ENCODE results near the gene SLC6A6. TPM values are rescaled to one million over a fixed set of nuclear protein-coding genes. Genes with fewer than 3 reads are reported as not detected.

SLC6A6 gene
- total RNA-seq, 1 donor from 2014 or later, result 354 TPM

DNA sequence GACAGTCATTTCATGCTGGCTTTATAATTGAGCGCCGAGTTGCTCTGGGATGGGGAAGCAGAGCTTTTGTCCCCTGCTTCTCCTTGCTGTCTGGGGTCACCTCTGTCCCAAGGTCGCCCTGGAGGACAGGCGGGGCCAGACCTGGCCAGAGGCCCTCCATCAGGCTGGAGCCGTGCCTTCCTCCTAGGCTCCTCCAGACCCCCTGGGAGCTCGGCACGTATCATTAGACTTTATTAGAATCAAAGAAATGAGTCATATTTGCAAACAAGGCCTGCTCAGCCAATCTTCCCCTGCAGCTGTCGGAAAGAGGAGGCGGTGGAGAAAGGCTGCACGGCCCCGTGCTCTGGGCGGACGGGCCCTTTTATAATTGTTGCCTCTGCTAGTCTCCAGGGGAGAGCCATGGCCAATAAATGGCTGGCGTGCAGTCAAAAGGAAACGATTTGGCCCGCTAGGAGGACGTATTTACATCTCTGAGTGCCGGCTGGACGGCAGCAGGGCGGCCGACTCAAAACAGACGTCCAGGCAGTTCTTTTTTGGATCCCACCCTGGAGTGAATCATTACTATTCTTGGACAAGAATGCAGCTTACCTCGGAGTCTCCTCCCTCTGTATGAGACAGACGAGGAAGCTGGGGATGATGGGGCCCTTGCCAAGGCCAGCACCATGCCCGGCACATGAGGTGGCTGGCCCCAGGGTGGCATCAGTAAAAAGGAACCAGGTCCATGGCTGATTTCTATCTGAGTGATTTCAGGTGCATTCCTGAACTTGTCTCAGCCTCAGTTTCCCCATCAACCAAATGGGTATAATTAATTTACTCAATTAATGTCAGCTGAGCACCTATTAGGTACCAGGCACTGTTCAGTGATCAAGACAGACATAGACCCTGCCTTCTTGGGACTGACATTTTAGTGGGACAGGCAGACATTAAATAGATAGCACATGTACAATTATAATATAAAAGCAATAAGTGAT, 50.6 kb downstream of the SLC6A6 start:
- peak; percentile 91 for DNase-seq (ENCODE audit: low read depth)

DNA sequence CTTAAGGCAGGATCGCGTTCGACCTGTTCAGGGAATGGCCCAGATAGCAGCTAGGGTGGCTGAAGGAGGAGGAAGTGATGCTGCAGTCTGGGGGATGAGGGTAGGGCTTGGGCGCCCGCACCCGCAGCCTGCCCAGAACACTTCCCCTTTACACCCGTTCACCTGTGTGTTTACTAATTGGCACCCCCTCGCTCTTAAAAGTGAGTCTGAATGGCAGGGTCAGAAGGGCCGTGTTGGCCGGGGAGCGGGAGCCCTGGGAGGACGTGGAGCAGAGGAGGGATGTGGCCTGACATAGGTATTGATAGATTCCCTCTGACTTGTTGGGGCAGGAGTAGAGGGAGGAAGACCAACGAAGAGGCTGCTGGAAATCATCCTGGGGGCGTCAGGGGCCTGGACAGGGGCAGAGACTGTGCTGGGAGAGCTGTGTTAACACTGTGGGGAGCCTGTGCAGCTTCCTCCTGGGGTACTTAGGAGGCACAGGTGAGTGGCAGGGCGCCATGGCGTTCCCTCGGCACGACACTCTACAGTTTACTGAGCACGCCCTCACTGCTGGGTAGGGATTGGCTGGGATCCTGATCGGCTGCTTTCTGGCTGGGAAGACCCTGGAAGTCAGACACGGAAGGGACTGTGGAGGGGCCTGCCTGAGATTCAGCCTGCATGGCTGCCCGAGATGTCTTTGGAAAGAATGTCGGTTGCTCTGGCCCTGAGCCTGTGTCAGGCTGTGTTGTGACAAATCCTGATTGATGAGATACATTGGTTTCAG, 51.7 kb downstream of the SLC6A6 start:
- DNase-seq (ENCODE audit: low read depth), result no peak

DNA sequence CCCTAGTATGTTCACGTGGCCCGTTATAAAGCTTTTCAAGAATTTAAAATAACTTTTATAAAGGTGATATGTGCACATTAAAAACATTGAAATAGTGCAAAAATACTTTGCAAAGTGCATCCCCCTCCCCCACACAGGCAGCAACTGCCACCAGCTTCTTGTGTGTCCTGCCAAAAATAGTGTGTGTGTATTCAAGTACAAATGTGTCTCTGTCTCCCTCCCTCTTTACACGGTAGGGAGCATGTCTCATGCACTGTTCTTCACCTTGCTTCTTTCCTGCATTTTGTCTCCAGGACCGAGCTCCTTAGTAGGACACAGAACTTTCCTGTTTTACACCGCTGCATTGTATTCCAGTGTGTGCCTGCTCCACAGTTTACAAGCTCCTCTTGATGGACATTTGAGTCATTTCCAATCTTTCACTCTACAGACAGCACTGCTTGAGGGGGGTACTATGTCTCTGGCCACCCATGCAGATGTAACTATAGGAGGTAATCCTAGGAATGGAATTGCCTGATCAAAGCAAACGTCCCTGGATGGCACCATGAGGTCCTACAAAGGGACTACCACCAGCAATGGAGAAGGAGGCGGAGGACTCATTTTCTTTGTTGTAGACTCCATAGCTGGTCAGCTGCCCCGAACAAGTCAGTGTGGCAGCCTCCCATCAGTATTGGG, 52.4 kb downstream of the SLC6A6 start:
- no peak for DNase-seq (ENCODE audit: low read depth)

DNA sequence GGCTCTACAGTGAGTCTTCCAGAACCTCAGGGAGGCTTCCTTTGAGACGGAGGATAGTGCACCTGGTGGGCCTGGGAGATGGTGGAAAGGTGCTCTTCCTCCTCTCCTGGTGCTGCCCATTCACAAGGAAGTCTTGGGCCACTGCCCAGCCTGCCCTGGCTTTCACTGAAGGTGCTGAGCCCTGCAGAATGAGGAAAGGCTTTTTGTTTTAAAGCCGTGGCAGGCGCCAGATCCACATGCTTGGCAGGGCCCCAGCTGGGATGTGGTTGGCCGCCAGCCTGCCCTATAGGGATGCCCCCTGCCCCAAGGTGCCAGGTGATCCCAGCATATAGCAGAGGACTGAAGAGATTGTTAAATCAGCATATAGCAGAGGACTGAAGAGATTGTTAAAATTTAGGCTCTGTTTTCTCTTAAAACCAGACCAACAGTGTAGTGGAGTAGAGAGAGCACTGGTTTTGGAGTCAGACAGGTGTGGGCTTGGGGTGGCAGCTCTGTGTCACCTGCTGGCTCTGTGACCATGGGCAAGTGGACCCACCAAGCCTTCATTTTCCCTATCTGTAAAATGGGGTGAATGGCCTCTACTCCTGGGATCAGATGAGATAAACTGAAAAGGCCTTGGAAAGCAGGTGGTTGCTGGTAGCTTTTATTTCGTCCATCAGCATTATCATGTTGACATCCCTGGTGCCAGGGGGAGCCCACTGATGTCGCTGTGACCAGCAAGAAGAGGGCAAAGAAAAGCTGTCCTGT, 53.3 kb downstream of the SLC6A6 start:
- DNase-seq (ENCODE audit: low read depth), result no peak

GRCh38 chr3:14456794-14457193, 54.4 kb downstream of the SLC6A6 start:
- DNase-seq (ENCODE audit: low read depth), result no peak

DNA sequence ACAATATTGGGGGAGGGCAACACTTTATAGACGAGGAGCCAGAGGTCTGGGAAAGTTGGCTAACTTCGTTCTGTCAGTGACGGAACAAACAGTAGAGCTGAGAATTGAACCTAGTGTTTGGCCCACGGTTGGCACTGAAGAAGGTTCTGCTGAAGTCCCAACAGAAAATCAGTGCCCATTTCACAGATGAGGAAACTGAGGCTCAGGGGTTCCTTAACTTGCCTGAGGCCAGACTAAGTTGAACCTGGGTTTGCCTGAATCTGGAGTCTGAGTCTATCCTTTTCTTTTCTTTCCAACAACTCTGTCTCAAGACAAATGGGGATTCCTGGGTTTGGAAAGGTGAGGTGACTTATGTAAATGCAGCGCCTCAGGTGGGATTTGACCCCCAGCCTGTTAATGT, 55.1 kb downstream of the SLC6A6 start:
- DNase-seq (ENCODE audit: low read depth), result no peak

DNA sequence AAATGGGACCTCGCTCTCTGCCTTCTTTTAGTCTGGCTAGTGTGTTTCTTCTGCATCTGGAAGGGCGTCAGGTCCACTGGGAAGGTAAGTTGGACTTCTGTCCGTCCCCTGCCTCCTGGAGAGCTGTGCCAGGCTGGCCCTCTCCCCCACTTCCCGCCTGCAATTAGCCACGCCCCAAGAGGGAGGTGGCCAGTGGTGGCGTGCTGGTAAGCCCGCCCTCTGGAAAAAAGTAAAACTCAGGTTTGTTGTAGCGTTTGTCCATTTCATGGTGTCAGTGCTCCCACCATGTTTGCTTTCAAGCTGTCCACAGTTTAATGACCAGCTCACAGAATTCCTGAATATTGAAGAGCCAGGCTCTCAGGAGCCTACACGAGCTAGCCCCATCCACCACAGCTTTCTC, 55.6 kb downstream of the SLC6A6 start:
- peak; percentile 80 for DNase-seq (ENCODE audit: low read depth)

GRCh38 chr3:14458434-14459275, 56.2 kb downstream of the SLC6A6 start:
- peak; percentile 78 for DNase-seq (ENCODE audit: low read depth)

- DNase-seq (ENCODE audit: low read depth), result no peak
These were observed 57.0 kb downstream of the SLC6A6 start for GRCh38 chr3:14459384-14459783.

- no peak for DNase-seq (ENCODE audit: low read depth)
These were observed 57.4 kb downstream of the SLC6A6 start for GRCh38 chr3:14459787-14460186.

- DNase-seq (ENCODE audit: low read depth), result peak; percentile 91
These were observed 58.1 kb downstream of the SLC6A6 start for GRCh38 chr3:14460342-14461005.

DNA sequence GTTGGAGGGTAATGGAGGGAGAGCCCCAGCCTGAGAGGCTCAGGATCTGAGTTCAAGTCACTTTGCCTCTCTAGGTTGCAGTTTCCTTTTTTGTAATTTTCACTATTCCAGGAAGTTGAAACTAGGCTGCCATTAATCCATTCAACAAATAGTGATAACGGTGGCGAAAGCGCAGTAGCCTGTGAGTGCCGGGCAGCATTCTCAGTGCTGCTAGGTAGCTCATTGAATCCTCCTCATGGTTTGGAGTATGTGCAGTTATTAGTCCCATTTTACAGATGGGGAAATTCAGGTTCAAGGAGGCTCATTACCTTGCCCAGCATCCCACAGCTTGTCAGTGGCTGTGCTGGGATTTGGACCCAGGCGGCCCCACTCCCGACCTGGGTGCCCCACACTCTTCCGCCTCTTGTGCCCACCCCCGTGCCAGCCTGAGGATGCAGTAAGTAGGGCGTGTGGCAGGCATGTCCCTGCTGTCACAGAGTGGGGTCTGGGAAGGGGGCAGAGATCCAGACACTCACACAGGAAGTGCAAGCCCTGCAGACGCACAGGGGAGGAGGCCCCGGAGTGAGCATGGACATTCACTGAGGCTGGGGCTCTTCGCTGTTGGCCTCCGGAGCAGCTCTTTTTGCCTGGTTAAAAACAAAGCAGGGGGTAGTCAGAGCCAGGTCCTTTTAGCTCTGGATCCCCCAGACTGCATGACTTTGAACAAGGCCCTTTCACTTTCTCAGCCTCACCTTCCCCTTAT, 58.8 kb downstream of the SLC6A6 start:
- DNase-seq (ENCODE audit: low read depth), result no peak

DNA sequence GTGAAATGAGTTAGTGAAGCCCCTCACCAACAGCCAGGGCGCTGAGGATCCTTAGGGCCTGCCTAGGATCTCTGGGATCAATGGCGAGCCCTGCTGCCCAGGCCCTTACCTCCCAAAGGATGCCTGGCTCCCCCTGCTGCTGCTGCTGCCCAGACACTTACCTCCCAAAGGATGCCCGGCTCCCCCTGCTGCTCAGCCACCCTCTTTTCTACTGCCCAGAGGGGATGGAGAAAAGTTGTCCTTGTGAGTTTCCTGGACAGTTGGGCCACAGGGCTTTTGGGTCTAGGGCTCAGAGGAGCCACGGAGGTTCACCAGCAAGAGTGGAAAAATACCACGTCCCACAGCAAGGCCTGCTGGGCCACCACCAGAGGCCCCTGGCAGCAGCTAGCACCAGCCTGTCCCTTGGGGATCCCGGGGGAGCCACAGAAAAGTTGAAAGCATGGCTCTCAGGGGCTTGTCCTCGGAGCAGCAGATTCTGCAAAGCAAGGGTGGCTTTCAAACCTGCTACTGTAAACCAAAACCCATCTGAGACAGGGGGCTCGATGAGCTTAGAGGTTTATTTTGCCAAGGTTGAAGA, 59.4 kb downstream of the SLC6A6 start:
- no peak for DNase-seq (ENCODE audit: low read depth)

GRCh38 chr3:14462738-14463137, 60.3 kb downstream of the SLC6A6 start:
- DNase-seq (ENCODE audit: low read depth), result no peak

- no peak for DNase-seq (ENCODE audit: low read depth)
These were observed 61.1 kb downstream of the SLC6A6 start for GRCh38 chr3:14463330-14464140.

DNA sequence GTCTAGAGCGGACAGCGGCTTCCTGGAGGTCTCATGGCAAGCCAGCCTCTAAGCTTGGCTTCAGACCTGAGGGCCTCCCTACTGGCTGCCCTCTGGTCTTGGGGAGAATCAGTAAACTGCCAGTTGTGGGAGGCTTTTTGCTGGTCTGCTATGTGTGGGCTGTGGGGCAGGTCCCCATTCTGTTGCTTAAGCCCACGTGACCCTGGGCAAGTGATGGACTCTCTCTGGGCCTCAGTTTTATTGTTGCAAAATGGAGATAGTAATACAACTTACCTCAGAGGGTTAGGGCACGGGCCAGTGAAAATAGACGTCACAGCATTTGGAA, 61.7 kb downstream of the SLC6A6 start:
- no peak for DNase-seq (ENCODE audit: low read depth)

DNA sequence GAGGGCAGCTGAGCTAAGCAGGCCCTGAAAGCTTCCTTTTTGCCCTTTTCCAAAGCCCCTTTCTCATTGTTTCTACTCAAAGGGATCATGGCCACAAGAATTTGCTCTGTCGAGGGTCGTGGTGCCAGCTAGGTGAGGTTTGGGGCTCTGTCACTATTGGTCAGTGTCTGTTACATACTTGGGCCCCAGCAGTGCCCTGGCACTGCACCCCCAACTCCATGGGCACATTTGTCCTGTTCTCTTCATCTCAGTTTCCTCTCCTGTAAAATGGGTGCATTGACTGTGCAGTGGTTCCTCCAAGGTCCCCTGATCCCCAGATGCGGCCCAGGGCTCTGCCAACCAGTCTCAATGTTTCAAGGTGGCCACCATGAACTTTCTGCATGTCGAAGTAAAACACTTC, 62.1 kb downstream of the SLC6A6 start:
- DNase-seq (ENCODE audit: low read depth), result no peak

DNA sequence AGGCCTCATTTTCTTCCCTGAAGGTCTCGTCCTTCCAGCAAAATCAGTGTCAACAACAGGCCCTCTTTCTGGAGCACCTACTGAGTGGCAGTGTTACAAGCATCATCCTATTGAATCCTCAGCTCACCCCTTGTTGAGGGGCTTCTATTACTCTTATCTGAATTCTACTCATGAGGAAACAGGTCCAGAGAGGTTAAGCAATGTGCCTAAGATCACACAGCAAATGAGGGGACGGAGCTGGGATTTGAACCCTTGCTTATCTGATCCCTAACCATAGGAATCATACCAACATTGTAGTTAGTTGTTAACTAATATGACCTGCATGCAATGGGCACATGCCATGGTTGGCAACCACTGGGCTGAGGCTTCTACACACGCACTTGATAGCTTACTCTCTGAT, 63.0 kb downstream of the SLC6A6 start:
- DNase-seq (ENCODE audit: low read depth), result no peak

Data from renal cortical epithelial cell (primary cell).